GM21423 (cell line): Measurements from ENCODE around the gene FBXO46.
"Not testable (repeated sequence)": the region's sequence is repeated elsewhere in the genome, so short reads cannot be mapped to it uniquely, and the experiment has no call there.

Experiments
- ATAC-seq: cut with Tn5 transposase; IDR thresholded peaks from one replicate; pipeline ENCODE4 v1.9.1; 2021; ENCODE audit warnings: mild to moderate bottlenecking, moderate library complexity; ENCODE audit not compliant: unreplicated experiment

FBXO46 gene

DNA sequence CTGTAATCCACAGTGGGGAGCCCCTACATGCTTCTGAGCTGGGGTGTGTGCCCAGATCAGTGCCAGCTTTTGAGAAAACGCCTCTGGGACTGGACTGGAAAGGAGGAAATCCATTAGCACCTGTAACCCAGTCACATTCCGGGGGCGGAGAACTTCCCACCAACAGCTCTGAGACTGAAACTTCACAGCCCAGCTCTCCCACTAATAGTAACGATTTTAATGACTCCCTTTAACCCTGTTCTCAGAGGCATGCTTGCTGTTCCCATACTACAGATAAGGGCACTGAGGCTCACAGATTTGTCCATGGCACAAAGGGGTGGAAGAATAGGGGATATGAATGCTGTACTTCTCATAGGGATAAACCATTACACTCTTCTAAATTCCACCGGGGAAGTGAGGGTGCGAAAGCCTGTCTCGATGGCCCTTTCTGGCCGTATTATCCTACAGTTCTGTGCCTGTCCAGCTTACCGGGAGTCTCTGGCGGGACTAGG is 851 bp downstream of the FBXO46 start:
- ATAC-seq = no peak

GRCh38 chr19:45728683-45729082 is 2.0 kb downstream of the FBXO46 start:
- not testable (repeated sequence) for ATAC-seq

GRCh38 chr19:45720065-45720464 is 10.6 kb downstream of the FBXO46 start:
- not testable (repeated sequence) for ATAC-seq

DNA sequence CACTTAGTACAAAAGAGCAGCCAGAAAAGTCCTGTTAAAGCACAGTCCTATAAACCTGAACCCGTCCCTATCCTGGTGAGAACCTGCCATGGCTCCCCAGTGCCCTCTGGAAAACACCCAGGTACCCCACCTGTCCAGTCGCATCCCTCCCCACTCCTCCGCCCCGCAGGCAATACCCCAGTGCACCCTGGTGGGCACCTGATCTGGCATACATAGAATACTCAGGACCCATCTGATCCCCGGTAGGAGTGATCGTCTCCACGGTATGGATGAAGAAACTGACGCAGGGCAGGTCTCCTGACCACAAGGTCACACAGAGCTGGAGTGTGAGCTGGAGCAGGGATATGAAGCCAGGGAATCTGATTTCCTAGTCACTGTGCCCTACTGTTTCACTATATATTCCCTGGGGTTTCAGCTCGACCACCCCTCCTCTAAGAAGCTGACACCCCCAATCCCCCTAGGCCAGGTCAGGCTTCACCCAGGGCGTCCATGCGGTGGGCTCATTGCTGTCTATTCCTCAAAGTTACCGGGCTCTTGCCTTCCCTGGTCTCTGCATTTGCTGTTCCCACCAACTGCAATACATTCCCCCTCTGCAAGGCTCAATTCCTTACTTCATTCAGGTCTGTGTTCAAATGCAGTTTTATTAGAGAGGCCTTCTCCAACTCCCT is 12.6 kb downstream of the FBXO46 start:
- no peak for ATAC-seq

DNA sequence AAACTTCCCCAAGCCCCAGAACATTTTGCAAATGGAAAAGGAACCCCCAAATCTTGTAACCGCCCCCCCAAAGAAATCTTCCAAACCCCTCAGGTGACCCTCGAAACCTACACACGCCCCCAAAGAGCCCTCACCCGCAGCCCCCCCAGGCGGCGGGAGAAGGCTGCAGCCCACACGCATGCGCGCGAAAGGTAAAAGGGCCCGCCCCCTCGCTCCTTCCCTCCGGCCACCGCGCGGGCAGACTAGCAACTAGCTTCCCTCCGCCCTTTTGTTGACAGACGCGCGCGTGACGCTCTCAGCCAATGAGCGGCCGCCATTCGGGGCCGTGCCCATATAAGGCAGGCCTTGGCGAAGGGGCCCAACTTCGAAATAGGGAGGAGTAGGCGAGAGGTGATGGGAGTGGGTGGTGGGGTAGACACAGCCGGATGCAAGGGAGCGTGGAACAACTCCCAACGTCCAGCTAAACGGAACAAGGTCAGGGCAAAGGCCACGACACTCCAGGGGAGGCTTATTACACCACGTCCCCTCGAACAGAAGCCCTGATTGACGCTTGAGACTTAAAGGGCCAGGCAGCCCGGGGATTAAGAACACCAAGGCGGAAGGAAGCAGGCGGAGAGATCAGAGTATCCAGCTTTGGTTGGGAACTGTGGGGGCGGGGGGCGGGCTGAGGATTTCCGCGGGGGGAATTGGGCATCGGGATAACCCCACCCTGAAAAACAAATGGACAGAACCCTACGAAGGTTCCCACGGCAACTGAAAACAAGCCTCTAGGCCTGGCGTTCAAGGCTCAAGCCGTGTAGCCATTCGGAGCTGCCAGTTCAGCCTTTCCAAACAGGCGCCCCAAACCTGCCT is 13.3 kb downstream of the FBXO46 start:
- peak; percentile 90 for ATAC-seq

- no peak for ATAC-seq
Observed at GRCh38 chr19:45716359-45717130, 14.2 kb downstream of the FBXO46 start.

GRCh38 chr19:45715139-45715538 is 15.6 kb downstream of the FBXO46 start:
- no peak for ATAC-seq

DNA sequence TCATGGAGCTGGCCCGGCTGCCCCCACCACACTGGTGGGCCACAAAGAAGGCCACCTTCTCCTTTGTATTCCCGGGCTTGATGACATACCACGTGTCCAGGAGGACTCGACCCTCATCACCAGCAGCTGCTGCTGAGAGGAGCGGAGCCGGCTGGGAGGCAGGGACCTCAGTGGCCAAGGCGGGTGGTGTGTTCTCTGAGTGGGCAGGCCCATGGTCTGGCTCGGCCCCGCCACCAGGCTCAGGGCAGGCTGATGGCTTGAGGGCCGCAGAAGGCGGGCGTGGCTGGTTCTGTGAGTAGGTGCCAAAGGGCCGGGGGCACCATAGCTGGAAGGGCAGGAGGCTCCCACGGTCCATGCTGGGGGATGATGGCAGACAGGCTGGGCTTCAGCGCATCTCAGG is 17.6 kb downstream of the FBXO46 start:
- ATAC-seq = no peak

DNA sequence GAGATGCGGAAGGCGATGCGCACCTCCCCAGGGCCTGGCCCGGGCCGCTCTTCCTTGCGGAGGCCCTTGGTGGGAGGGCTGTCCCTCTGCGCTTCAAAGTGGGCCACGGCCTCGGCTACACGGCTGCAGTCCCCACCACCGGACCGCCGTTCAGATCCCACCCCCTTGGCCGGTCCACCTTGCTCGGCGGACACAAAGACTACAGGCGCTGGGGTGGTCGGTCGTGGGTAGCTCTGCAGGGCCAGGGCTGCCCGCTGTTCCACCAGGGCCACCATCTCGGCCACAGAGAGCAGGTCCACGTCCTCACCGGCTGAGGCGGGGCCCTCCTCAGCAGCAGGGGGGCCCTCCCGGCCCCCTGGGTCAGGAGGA is 18.0 kb downstream of the FBXO46 start:
- no peak for ATAC-seq

- no peak for ATAC-seq
Observed at GRCh38 chr19:45711851-45712698, 18.6 kb downstream of the FBXO46 start.

- ATAC-seq = no peak
Observed at GRCh38 chr19:45710356-45711130, 20.2 kb downstream of the FBXO46 start.

DNA sequence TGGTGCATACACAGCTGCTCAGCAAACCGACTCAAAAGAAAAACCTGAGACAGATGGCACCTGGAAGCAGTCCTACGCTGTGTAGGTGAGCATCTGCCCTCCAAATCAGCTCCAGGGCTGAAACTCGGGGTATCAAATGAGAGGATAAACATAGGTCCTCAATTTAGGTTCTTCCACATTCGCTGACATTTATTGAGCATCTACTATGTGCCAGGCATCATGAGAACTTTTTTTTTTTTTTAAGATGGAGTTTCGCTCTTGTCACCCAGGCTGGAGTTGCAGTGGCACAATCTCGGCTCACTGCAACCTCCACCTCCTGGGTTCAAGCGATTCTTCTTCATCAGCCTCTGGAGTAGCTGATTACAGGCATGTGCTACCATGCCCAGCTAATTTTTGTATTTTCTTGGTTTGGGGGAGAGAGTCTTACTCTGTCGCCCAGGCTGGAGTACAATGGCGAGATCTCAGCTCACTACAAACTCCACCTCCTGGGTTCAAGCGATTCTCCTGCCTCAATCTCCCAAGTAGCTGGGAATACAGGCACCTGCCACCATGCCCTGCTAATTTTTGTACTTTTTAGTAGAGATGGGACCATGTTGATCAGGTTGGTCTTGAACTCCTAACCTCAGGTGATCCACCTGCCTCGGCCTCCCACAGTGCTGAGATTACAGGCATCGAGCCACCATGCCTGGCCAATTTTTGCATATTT is 24.8 kb downstream of the FBXO46 start:
- peak; percentile 2 for ATAC-seq

- no peak for ATAC-seq
Observed at GRCh38 chr19:45705115-45705514, 25.6 kb downstream of the FBXO46 start.

GRCh38 chr19:45701676-45702075 is 29.0 kb downstream of the FBXO46 start:
- ATAC-seq = no peak

DNA sequence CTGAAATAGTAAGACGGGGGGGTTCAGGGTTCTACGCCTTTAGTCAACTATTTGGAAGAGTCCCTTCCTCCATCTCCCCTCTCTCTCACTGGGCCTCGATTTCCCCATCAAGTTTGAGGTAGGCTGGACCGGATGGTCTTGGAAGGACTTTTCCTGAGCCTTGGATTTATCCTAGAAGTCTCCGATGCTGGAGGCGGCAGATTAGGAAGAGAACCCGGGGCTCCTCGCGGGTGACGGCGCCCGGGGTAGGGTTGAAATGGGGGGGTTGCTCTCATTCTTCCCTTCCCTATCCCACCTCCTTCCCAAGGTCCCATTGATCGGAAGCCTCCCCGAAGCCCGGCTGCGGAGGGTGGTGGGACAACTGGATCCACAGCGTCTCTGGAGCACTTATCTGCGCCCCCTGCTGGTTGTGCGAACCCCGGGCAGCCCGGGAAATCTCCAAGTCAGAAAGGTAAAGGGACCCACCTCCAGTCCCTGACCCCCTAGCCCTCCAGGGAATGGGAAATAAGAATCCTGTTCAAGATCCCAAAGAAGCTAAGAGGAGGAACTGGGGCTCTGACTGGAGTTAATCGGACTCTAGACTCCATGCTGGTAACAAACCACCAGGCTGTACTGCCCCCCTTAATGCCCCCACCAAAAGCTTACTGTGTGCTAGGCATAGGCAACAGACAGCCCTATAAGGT is 37.4 kb downstream of the FBXO46 start:
- ATAC-seq = no peak

GRCh38 chr19:45692187-45693105 is 38.2 kb downstream of the FBXO46 start, which contains the start of gene QPCTL:
TSS of gene QPCTL (plus strand) at chr19:45692666. CDS start at chr19:45692704, 38 bp downstream.
- peak; percentile 78 for ATAC-seq

DNA sequence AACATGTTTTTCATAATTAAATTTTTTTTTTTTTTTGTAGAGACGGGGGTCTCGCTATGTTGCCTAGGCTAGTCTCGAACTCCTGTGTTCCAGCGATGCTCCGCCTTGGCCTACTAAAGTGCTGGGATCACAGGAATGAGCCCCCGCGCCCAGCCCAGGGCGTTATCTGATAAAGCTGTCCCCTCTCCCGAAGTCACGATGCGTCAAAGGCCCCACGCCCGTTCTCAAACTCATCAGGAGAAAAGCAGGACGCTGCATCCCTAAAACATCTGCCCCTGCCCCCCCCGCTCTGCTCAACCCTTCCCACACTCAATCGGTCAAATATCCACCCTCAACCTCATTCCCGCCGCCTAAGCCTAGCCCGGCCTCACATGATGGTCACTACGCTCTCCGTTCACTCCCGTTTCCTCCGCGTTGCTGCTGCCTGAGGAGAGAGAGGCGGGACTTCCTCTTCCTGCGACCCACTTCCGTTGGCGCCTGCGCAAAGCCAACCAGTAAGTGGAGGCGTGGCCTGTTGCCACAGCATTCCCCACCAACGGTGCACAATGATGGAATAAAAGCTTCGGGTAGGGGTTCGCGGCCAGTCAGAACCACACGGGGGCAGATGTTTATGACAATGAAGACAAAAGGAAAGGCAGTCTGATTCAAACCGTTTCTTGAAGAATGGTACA is 39.0 kb downstream of the FBXO46 start, which contains the start of gene SNRPD2:
SNRPD2 (minus strand) TSS at position 438 of the 671 bp plus-strand sequence; CDS start at position 373, 65 bp downstream.
- peak; percentile 48 for ATAC-seq
